HEK293T (cell line): ENCODE measurements around the gene PSG3.
A peak's percentile ranks its signal among the peaks of the same experiment; 100 is the strongest.

ENCODE experiments used
- BHLHE40 ChIP-seq: fragments of 450-650 bp; IDR thresholded peaks from 2 replicates; pipeline ENCODE4 v1.6.1; 2016; ENCODE audit warnings: mild to moderate bottlenecking, moderate library complexity, borderline replicate concordance
- CTBP1 ChIP-seq: fragments of 450-650 bp; IDR thresholded peaks from 2 replicates; pipeline ENCODE4 v1.6.1; 2016; ENCODE audit warnings: borderline replicate concordance
- FOXA1 ChIP-seq: fragments of 450-650 bp; IDR thresholded peaks from 2 replicates; pipeline ENCODE4 v1.6.1; 2016; ENCODE audit warnings: mild to moderate bottlenecking
- FOXK2 ChIP-seq: fragments of 450-650 bp; IDR thresholded peaks from 2 replicates; pipeline ENCODE4 v1.6.1; 2016; ENCODE audit warnings: mild to moderate bottlenecking
- FOXM1 ChIP-seq: fragments of 450-650 bp; IDR thresholded peaks from 2 replicates; pipeline ENCODE4 v1.6.1; 2017; ENCODE audit warnings: mild to moderate bottlenecking, borderline replicate concordance
- NFRKB ChIP-seq: fragments of 450-650 bp; IDR thresholded peaks from 2 replicates; pipeline ENCODE4 v1.6.1; 2016; ENCODE audit warnings: mild to moderate bottlenecking, moderate library complexity
- PKNOX1 ChIP-seq: fragments of 450-650 bp; IDR thresholded peaks from 2 replicates; pipeline ENCODE4 v1.6.1; 2016
- SP1 ChIP-seq: fragments of 450-650 bp; IDR thresholded peaks from 2 replicates; pipeline ENCODE4 v1.6.1; 2017
- SUZ12 ChIP-seq: fragments of 450-650 bp; IDR thresholded peaks from 2 replicates; pipeline ENCODE4 v1.6.1; 2016; ENCODE audit warnings: mild to moderate bottlenecking
- TARDBP ChIP-seq: fragments of 450-650 bp; IDR thresholded peaks from 2 replicates; pipeline ENCODE4 v1.6.1; 2016
- ZNF384 ChIP-seq: fragments of 450-650 bp; IDR thresholded peaks from 2 replicates; pipeline ENCODE4 v1.6.1; 2016

DNA sequence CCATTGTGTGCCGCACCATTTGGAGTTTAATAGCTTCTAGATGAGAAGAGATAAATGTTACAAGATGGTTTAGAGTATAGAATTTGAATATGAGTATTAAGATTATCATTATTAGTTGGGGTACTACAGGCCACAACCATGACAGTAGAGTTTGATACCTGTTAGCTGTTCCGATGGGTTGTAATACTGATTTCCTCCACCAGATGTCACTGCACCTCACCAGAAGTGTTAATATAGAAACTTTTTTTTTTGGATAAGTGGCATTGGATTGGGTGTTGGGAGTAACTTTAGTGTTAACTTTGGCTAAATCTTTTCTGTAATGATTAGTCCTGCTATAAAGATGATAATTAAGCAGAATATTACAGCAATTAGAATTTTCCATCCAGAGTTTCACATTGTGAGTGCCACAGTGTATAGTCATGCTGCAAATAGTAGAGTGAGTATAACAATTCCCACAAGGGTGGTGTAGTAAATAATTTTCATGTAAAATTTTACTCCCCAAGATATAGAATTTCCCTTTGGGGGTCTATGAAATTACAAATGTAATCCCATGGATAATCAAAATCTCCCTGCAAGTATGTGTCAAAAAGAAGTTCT is 56.3 kb downstream of the PSG3 start:
- TF ChIP-seq FOXA1 = no peak
- no peak for TF ChIP-seq FOXM1
- TF ChIP-seq TARDBP = no peak
- no peak for TF ChIP-seq PKNOX1
- TF ChIP-seq SUZ12 = no peak
- peak; percentile 12; the same call in 1 of the 2 replicates for TF ChIP-seq ZNF384
- no peak for TF ChIP-seq SP1
- TF ChIP-seq NFRKB = no peak
- no peak for TF ChIP-seq BHLHE40
- no peak for TF ChIP-seq CTBP1
- no peak for TF ChIP-seq FOXK2
